Esophagus squamous epithelium (tissue), 4 donors: ENCODE measurements around the gene TMOD2.

ENCODE experiments used
- POLR2A ChIP-seq, 4 donors: fragments of 450-650 bp; IDR thresholded peaks; one replicate each; pipeline ENCODE4 v1.6.1; 2017; ENCODE audit warnings: antibody characterized with exemption in 4 of 4, mild to moderate bottlenecking in 4 of 4, moderate library complexity in 3 of 4
- TF ChIP-seq, protein P1 (sequence below), 6 experiments: fragments of 450-650 bp in 4 of 6; fragments of 200-600 bp in 2 of 6; sonication (generic) in 2 of 6; IDR thresholded peaks; one replicate each; pipeline ENCODE4 v1.5.1; 2016 to 2019; ENCODE audit warnings: antibody characterized with exemption in 6 of 6, mild to moderate bottlenecking in 4 of 6, moderate library complexity in 4 of 6

DNA sequence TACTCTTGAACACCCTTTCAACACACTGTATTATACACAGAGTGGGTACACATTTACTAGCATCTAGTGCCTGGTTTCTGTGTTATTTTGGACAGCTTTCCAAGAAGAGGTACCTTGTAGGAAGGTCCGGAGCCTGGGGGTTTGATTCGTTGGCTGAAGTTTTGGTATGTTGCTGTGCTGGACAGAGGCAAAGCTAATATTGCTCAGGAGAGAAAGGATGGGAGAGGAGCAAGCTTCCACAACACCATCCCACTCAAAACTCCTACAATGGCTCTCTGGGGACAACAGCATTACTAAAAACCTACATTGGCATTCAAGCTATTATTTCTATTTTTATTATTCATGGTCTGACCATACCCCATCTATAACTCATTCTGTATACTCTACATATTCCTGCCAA is 12.8 kb upstream of the TMOD2 start:
- TF ChIP-seq, protein P1, sequence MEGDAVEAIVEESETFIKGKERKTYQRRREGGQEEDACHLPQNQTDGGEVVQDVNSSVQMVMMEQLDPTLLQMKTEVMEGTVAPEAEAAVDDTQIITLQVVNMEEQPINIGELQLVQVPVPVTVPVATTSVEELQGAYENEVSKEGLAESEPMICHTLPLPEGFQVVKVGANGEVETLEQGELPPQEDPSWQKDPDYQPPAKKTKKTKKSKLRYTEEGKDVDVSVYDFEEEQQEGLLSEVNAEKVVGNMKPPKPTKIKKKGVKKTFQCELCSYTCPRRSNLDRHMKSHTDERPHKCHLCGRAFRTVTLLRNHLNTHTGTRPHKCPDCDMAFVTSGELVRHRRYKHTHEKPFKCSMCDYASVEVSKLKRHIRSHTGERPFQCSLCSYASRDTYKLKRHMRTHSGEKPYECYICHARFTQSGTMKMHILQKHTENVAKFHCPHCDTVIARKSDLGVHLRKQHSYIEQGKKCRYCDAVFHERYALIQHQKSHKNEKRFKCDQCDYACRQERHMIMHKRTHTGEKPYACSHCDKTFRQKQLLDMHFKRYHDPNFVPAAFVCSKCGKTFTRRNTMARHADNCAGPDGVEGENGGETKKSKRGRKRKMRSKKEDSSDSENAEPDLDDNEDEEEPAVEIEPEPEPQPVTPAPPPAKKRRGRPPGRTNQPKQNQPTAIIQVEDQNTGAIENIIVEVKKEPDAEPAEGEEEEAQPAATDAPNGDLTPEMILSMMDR (IDR thresholded peaks at IDR 0.05): no peak
- TF ChIP-seq POLR2A (IDR thresholded peaks at IDR 0.05): no peak
